Measurements from ENCODE around the gene CEACAM1.
"Not testable (repeated sequence)": the region's sequence is repeated elsewhere in the genome, so short reads cannot be mapped to it uniquely, and the experiment has no call there.

The CEACAM1 gene

DNA sequence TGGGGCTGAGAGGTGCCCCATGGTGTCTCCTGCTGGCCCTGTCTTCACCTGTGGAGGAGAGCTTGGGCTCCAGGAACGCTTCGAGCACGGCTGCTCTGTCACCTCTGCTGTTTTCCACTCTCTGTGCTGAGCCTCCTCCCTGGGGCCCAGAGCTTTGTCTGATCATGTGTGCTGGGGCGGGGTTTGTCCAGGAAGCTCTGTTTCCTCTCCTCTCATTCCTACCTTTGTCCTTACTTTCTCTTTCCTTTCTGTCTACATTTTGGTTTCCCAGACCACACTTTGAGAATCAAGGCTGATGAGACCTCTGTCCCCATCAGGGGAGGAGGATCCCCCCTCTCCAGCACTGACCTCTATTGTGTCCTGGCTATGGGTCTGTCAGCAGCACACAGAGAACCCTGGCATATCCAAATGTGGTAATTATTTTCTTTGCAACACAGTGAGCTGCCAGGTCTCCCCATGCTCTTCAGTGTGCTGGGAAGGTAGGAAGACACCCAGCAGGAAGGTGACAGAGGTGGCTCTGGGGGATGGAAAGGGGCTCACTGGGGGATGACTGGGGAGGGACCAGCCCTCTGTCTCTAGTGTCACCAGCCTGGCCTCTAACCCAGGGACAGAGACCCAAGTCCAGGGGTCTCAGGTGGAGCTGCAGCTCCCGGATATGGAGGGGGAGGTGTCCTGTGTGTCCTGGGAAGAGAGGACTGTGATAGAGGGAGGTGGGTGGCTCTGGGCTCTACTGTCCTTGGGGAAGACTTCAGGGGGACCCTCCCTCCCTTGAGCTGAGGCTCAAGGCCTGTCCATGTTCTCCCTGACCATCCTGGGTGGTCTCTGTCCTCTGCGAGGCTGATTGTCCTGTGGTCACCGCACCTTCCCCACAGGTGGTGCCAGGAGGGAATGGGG is at the start of gene CEACAM1:
CEACAM1 (minus strand) TSS at position 128 of the 894 bp plus-strand sequence; CDS start at position 21, 107 bp downstream.
- DNase-seq, result peak; percentile 66

DNA sequence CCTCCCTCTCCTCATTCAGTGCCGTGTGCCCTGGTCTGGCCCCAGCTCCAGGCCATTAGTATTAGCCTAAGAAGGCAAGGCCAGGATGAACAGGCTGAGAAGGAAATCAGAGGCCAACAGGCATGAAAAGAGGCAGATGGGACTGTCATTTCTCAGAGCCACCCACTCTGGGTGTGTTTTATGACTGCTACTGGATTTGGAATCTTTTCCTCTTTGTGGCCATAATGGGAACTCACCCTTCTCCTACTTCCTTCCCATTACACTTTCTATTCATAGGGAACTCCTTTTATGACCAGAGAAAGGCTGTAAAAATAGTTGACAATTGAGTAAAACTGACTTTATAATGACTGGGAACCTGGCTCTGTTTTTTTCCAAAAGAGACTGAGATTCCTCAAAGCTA is 48.7 kb upstream of the CEACAM1 start:
- DNase-seq, result no peak

DNA sequence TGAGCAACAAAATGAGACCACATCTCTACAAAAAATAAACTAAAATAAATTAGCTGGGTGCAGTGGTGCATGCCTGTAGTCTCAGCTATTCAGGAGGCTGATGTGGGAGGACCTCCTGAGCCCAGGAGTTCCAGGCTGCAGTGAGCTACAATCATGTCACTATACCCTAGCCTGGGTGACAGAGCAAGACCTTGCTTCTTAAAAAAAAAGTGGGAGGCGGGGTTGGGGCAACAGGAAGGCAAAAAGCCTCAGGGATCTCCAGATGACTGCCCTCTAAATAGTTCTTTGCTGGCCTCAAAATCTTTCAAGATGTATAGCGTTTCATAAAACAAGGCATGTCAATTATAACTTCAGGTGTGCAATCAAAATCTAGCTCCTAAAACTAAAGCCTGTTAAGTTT is 48.0 kb upstream of the CEACAM1 start:
- DNase-seq, result no peak

DNA sequence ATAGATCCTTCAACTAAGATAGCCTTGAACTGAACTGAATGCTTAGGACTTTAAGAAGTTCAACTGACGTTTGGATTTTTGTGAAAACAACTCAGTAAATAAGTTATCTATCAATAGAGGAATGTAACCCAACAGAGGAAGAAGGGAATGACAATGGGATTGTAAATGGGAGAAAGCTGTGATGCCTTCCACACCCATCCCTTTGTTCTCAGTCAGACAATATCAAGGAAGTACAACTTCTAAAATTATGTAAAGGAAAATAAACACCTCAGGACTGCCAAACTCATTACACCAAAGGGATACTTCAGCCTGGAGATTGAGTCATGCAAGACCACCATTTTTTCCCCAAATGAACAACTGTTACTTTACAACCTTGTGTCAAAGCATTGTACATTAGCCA is 45.4 kb upstream of the CEACAM1 start:
- no peak for DNase-seq

DNA sequence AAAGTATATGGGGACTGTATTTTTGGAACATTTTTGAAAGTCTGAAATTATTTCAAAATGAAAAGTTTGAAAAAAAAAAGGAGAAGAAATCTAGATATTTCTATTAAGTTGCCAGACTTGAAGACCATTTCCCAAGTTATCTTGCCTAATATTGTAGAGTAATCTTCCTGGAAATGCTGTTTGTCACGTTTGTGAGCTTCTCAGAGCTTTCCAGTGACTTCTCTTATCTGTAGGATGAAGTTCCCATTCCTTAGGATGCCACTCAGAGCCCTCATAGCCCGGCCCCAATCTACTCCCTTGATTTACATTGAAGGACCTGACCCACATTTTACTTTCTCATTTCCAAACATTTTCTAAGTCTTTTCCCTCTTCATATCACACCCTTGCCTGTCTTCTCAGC is 42.8 kb upstream of the CEACAM1 start:
- no peak for DNase-seq

DNA sequence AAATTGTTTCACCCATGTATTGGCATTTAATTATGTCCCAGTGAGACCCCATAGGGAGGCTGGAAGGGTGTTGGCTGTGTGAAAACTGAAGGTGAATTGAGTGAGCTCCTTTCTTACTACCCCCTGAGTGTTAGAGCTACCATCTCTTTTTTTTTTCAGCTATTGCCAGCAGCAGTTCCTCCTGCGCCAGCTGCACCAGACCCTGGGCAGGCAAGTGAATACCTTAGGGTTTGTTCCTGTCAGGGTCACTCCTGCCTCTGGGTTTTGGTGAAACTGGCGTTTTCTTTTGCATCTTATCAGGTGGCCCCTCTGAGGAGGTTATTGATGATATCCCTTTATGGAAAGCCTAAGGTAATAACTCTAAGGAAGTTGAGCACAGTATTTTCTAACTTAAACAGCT is 40.9 kb upstream of the CEACAM1 start:
- no peak for DNase-seq

DNA sequence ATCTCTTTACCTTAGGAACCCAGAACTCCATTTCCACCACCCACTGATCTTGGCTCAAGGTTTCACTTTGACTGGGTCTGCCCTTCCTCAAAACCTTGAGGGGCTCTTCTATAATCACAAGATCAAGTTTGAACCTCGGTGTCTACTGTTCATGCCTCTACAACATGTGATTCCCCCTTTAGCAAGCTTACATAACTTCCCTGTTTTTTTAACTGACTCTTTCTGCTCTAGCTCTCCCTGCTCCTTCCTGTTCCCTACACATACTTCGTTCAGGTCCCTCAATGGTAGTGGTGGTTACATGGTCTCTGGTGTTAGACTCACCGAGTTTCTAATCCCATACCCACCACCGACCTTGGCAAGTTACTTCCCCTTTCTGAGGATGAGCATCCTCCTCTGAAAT is 39.7 kb upstream of the CEACAM1 start:
- DNase-seq, result no peak

DNA sequence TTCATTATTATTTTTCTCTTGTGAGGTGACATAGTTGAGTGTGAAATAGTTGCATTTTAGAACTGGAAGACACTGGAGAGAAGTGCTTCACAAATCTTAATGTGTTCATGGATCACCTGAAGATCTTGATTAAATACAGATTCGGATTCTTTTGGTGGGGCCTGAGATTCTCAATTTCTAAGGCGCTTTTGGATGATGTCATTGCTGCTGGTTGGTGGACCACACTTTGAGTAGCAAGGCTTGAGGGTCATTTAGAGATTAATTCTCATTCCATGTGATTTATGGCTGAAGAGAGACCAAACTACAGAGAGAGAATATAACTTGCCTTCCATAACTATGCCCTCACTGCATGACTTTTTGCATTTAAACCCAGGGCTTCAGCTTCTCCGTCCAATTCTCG is 39.3 kb upstream of the CEACAM1 start:
- no peak for DNase-seq

DNA sequence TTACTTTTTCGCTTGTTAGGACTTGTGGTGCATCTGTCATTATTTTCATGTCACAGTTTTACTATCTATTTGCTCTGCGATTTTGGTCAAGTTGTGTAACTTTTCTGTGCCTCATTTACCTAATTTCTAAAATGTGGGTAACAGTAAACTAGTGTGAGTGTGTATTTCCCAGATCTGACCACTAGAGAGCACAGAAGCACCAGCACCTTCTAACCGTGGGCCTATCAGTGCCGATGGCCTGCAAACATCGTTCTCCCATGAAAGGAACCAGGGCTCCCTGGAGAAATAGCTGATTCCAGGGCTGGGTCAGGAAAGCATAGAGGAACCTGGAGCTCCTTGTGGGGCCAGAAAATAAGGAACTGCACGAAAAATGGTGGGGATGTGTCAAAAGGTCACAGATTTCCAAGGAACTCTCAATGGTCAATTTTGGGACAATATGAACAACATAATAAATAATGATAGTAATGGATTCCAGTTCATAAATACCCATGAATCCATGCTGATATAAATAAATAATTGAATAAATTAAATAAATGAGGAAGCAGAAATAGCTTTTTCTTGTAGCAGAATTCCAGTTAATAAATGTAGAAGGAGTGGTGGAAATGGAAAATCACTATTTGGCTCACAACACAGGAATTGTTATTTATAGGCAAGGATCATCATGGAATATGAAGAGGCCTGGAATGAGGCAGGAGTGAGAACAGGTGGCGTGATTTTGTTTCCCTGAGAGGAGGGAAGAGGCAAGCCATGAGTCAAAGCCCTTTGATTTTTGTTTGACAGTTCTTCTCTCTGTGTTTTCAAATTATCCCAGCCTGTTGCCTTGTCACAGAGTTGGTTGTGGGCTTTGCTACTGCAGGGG is 35.3 kb upstream of the CEACAM1 start:
- DNase-seq, result peak; percentile 44

DNA sequence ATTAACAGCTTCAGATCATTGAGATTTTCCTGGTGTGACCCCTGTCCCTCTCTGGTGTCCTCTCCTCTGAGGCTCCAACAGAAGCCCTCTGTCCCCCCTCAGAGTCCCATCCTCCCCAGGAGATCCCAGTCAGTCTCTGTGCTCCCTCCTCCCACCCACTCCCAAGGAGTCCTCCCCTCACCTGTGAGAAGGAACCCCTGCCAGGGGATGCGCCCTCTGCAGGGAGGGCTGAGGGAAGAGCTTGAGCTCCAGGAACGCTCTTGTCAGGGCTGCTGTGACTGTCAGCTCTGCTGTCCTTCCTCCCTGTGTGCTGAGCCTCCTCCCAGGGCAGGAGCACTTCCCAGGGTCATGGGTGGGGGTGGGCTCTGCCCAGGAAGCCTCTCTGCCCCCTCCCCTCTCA is 33.2 kb upstream of the CEACAM1 start:
- no peak for DNase-seq

DNA sequence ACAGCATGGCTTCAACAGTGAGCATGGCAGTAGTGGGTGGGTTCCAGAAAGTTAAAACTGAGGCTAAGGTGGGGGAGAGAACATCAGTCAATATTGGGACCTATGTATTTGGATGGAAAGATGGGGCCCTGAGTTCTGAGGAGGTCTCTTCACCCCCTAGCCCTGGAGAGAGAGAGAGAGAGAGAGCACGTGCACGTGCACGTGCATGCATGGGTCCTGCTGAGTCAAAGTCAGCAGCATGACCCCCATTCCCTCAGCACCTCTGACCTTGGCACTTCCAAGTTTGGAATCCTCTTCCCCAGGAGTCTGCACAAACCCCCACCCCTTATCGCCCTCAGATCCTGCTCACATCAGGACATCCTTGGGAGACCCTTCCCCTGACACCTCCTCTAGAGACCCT is 32.5 kb upstream of the CEACAM1 start:
- DNase-seq, result no peak

DNA sequence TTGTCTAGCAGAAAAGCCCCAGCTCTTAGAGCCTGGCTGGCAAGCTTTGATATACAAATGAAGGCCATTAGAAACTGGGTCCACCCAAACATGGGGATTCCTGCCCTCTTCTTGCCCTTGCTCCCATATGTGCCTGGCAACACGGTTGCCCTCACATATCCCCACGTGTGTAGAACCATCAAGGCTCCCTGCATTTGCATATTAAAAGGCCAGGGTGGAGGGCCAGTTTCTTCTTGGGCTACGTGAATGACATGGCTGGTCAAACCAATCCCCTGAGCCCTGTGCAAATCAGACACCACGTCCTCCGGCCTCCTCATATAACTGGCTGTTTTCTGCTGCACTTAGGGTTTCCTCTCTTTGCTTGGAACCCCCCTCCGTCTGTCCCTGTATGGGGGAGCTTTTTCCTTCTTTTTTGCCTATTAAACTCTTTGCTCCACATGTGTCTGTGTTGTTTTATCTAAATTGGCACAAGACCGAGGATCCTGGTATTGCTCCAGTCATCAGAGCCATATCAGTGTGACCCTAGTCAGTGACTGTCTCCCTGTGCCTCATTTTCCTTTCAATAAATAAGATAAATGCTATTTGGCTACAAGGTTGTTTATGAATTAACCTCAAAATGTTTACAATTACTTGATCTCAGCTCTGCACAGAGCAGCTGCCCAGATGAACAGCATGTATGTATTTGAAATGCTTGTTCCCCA is 30.3 kb upstream of the CEACAM1 start:
- no peak for DNase-seq

DNA sequence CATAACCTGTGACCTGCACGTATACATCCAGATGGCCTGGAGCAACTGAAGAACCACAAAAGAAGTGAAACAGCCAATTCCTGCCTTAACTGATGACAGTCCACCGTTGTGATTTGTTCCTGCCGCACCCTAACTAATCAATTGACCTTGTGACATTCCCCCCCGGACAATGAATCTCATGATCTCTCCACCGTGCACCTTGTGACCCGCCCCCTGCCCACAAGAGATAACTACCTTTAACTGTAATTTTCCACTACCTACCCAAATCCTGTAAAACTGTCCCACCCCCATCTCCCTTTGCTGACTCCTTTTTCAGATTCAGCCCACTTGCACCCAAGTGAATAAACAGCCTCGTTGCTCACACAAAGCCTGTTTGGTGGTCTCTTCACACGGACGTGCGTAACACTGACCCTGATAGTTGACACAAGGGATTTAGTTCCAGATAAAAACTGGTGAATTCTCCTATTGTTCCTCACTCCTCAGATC is 29.1 kb upstream of the CEACAM1 start:
- DNase-seq, result not testable (repeated sequence)

DNA sequence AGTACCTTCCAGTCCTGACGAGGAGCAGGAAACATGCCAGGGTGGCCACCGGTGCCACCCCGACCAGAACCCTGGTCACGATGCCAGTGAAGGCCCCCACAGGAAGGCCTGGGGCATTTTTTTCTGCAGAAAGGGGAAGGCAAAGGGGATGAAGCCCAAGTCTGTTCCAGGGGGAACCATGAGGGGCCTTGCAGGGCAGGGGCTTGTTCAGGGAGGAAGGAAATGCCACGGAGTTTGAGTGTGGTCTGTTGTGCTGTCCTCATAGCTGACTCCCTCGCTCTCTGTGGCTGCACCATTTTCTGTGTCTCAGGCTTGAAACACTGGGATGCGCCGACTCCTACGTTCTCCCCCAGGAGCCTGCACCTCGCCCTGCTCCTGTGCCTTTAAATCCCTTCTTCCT is 27.5 kb upstream of the CEACAM1 start:
- no peak for DNase-seq

DNA sequence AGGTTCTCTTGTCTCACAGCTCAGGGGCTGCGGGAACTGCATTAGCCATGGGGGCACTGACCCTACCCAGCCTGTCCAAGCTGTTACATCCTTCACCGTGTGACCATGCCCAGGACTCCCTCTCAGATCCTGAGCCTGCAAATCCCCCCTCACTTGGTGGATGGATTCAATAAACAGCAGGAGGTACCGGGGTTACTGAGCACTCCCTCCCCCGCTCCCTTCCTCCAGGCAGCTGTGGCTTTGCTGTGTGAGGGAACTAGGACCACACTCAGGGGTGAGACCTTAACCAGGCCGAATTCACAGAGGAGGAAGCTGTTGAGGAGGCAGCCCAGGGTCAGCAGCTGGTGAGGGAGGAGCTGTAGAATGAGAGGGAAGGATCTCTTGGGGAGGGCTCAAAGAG is 27.0 kb upstream of the CEACAM1 start:
- no peak for DNase-seq

DNA sequence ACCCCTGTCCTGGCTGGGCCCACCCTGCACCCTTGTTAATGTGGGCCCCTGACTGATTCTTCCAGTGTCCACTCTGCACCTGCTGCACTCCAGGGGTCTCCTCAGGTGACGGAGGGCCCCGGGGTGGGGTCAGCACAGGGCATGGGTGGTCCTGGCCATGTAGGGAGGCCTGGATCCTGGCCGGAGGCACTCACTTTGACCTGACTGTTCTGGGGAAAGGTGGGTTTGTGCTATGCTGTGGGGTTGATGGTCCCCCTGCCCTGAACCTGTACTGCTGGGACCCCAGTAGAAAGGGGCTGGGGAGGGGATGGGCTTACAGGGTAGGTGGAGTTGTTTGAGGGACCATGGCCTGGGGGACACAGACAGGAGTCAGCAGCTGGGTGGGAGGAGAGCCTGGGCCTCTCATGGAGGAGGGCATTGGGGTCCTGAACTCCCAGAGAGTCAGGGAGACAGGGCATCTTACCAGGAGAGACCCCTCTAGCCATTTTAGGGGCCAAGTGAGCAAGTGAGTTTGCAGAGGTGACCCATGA is 25.8 kb upstream of the CEACAM1 start:
- DNase-seq, result no peak

DNA sequence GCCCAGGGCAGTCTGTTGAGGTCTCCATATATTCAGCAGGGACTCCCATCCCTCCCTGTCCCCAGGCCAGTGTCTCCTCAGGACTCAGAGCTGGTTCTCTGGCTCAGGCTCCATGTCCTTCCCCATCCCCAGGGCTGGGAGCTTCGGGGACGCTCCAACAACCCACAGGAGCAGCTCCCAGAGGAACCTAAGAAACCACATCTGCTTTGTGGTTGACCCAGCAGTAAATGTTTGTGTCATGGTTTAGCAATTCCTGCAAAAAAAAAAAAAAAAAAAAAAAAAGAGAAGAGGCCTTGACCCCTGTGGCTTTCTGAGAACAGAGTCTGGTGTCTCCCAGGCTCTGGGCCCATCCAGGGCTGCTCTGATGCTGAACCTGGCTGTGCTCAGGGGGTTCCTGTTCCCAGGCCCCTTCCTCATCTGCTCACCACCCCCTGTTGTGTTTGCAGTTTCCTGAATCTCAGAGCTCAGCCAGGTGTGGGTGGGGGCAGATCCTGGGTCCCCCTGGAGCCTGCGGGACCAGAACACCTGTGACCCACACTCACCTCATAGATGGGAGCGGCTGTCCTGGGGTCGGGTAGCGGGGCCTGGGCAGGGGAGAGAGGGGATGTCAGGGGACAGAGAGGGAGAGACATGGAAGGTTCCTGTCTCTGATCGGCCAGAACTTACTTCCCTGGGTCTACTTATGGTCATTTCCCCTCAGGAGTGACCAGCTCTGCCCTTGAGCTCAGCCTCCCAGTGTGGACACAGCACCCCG is 25.2 kb upstream of the CEACAM1 start:
- no peak for DNase-seq

DNA sequence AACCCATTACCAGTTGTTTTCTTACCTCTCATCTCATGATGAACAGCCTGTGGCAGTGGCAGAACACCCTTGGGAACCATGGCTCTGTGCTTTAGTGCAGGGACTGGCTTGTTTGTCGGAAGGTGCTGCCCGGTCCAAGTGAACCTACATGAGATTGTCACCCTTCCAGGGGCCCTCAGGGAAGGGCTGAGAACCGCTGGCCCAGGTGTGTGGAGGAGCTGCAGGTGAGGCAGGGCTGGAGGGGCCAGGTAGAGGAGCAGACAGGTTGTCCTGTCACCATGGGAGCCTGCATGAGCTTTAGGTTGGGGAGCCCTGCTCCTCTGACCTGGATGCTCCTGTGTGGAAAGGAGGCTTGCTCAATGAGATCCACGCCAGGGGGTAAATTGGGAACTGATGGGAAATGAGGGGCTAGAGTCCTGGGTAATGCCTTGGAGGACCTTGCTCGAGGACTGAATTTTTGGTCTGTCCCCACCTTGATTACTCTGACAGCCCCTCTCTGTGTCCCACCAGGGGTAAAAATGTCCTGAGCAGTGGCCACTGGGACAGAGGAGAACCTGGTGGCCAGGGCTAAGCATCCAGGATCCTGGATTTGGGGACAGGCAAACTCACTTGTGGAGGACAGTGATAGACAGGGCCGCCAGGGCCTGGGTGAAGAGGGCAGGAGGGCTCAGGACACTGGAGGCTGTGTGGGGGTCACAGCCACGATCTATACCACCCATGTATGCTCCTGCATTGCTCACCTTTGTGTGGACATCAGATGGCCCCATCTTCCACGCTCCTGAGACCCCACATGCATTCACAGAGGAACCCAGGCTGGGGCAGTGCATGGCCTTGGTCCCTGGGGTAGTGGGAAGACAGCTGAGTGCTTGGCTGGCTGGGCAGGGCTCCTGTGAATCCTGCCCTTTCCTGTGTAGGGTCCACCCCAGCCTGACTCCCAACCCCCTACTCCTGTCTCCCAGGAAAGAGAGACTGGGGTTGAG is 24.1 kb upstream of the CEACAM1 start:
- DNase-seq, result no peak

DNA sequence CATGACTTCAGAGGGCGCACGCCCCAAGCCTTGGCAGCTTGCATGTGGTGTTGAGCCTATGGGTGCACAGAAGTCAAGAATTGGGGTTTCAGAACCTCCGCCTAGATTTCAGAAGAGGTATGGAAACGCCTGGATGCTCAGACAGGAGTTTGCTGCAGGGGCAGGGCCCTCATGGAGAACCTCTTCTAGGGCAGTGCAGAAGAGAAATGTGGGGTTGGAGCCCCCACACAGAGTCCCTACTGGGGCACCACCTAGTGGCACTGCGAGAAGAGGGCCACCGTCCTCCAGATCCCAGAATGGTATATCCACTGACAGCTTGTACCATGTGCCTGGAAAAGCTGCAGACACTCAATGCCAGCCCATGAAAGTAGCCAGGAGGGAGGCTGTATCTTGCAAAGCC is 22.2 kb upstream of the CEACAM1 start:
- not testable (repeated sequence) for DNase-seq

DNA sequence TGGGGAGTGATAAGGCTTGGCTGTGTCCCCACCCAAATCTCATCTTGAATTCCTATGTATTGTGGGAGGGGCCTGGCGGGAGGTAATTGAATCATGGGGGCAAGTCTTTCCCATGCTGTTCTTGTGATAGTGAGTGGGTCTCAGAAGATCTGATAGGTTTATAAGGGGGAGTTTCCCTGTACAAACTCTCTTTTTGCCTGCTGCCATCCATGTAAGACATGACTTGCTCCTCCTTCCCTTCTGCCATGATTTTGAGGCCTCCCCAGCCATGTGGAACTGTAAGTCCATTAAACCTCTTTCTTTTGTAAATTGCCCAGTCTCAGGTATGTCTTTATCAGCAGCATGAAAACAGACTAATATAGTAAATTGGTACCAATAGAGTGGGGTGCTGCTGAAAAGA is 20.8 kb upstream of the CEACAM1 start:
- DNase-seq, result not testable (repeated sequence)

DNA sequence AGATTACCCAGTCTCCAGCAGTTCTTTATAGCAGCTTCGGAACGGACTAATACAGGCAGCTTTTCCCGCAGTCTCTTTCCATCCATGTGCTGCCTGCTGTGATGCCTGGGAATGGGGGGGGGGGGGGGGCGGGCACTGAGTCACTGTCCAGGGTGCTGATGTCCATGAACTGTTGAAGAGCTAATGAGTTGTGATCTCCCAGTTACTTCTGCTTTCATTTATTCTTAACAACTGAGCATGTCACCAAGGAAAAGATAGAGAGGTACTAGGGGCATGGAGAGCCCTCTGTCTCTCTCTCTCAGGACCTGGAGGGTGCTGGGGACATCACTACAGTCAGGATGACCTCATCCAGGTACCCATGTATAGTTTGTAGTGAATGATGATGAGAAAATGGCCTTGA is 20.3 kb upstream of the CEACAM1 start:
- DNase-seq, result no peak
